Transverse colon (tissue), 4 donors: ENCODE results near the gene CHGA.

Experiments
- CTCF ChIP-seq, 5 experiments: fragments of 200-600 bp in 3 of 5; fragments of 450-650 bp in 2 of 5; sonication (generic) in 3 of 5; IDR thresholded peaks; 1 replicate in 2 of 5; 2 replicates in 3 of 5; pipeline ENCODE4 v1.5.1; 2016 to 2017; ENCODE audit warnings: antibody characterized with exemption in 5 of 5, inconsistent platforms in 3 of 5, mild to moderate bottlenecking in 2 of 5, moderate library complexity in 1 of 5
- POLR2AphosphoS5 ChIP-seq, 3 donors: sonication (generic); formaldehyde crosslinking; IDR thresholded peaks; one replicate each; pipeline ENCODE4 v1.6.1; 2016; ENCODE audit warnings: antibody characterized with exemption in 3 of 3

- peak; percentile 93 to 97 (median 95) for TF ChIP-seq CTCF (IDR thresholded peaks at IDR 0.05)
- no peak for TF ChIP-seq POLR2AphosphoS5 (IDR thresholded peaks at IDR 0.05)
Measured at GRCh38 chr14:92951912-92952471, 29.0 kb downstream of the CHGA start.
